B cell (primary cell): ENCODE results near the gene PSMB10.

Source experiments
- EZH2 ChIP-seq: IDR thresholded peaks from 2 replicates; pipeline ENCODE4 v1.6.1; 2012; ENCODE audit warnings: borderline replicate concordance, low read depth, mild to moderate bottlenecking, moderate library complexity, low read length; ENCODE audit not compliant: insufficient read depth, poor library complexity, severe bottlenecking
- TF ChIP-seq, protein P1 (sequence below): fragments of 200-600 bp; IDR thresholded peaks from one replicate; pipeline ENCODE4 v1.8.0; 2022; ENCODE audit warnings: antibody characterized with exemption, mild to moderate bottlenecking

DNA sequence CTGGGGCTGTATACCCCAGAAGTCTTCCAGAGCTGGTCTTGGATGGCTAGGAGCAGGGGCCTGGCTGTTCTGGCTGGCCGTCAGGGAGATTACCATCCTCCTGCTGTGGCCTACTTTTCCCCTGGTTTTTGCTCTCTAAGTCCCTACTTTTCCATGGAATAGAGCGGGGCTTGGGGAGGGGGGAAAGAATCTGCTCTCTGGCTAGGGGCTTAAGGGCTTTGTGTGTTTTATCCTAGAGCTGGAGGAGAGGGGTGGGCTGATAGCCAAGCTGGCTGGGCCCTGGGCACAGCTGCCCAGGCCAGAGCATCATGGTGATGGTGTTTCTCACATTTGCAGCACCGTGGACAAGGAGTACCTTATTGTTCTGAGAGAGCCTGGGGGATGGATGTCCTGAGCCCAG lies 48.3 kb downstream of the PSMB10 start:
- TF ChIP-seq, protein P1, sequence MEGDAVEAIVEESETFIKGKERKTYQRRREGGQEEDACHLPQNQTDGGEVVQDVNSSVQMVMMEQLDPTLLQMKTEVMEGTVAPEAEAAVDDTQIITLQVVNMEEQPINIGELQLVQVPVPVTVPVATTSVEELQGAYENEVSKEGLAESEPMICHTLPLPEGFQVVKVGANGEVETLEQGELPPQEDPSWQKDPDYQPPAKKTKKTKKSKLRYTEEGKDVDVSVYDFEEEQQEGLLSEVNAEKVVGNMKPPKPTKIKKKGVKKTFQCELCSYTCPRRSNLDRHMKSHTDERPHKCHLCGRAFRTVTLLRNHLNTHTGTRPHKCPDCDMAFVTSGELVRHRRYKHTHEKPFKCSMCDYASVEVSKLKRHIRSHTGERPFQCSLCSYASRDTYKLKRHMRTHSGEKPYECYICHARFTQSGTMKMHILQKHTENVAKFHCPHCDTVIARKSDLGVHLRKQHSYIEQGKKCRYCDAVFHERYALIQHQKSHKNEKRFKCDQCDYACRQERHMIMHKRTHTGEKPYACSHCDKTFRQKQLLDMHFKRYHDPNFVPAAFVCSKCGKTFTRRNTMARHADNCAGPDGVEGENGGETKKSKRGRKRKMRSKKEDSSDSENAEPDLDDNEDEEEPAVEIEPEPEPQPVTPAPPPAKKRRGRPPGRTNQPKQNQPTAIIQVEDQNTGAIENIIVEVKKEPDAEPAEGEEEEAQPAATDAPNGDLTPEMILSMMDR, result no peak
- no peak for TF ChIP-seq EZH2
